K562 (cell line): ENCODE data around the gene DRAXIN. TPM values are rescaled to one million over a fixed set of nuclear protein-coding genes. Genes with fewer than 3 reads are reported as not detected.
A peak's percentile ranks its signal among the peaks of the same experiment; 100 is the strongest.

ENCODE experiments used
- ARHGAP35 ChIP-seq: fragments of 450-650 bp; IDR thresholded peaks from 2 replicates; pipeline ENCODE4 v1.6.1; 2018; ENCODE audit not compliant: partially characterized antibody
- ARID4B ChIP-seq: sonication (generic); formaldehyde crosslinking; IDR thresholded peaks from 2 replicates; pipeline ENCODE4 v1.8.0; 2022; ENCODE audit warnings: mild to moderate bottlenecking, missing genetic modification reagents
- BRF1 ChIP-seq: IDR thresholded peaks from 3 replicates; pipeline ENCODE4 v1.6.1; 2011; ENCODE audit warnings: borderline replicate concordance, mild to moderate bottlenecking; ENCODE audit not compliant: insufficient read length; ENCODE audit errors: extremely low read depth
- CBFA2T2 ChIP-seq: fragments of 450-650 bp; conservative IDR thresholded peaks from 2 replicates; pipeline ENCODE4 v1.6.1; 2017; ENCODE audit warnings: mild to moderate bottlenecking
- CSDE1 ChIP-seq, 2 experiments: fragments of 450-650 bp; IDR thresholded peaks; 2 replicates each; pipeline ENCODE4 v1.6.1; 2016; ENCODE audit warnings: mild to moderate bottlenecking in 1 of 2
- JUND ChIP-seq, 2 experiments: IDR thresholded peaks; 2 replicates in 1 of 2; 3 replicates in 1 of 2; pipeline ENCODE4 v1.6.1; 2011; ENCODE audit warnings: borderline replicate concordance in 2 of 2, low read depth in 2 of 2, low read length in 2 of 2, improper control_type of control experiment in 1 of 2, missing biosample characterization in 1 of 2, missing genetic modification characterization in 1 of 2, missing genetic modification reagents in 1 of 2
- MAFF ChIP-seq: IDR thresholded peaks from 2 replicates; pipeline ENCODE4 v1.6.1; 2012; ENCODE audit warnings: low read length, improper control_type of control experiment
- MYNN ChIP-seq, 2 experiments: sonication (generic); formaldehyde crosslinking in 1 of 2; IDR thresholded peaks; 2 replicates each; pipeline versions ENCODE4 v1.5.0 to v1.6.1; 2016 to 2020; ENCODE audit warnings: antibody characterized with exemption in 1 of 2, missing genetic modification reagents in 1 of 2
- NCOA6 ChIP-seq: fragments of 450-650 bp; IDR thresholded peaks from 2 replicates; pipeline ENCODE4 v1.6.1; 2017; ENCODE audit warnings: mild to moderate bottlenecking
- POLR2B ChIP-seq: fragments of 450-650 bp; IDR thresholded peaks from 2 replicates; pipeline ENCODE4 v1.6.1; 2018; ENCODE audit warnings: low read depth; ENCODE audit not compliant: partially characterized antibody
- RB1 ChIP-seq: fragments of 450-650 bp; IDR thresholded peaks from 2 replicates; pipeline ENCODE4 v1.6.1; 2017; ENCODE audit warnings: low read depth, mild to moderate bottlenecking
- SLC30A9 ChIP-seq: fragments of 250-450 bp; sonication (Bioruptor Pico); IDR thresholded peaks from 2 replicates; pipeline ENCODE4 v1.8.0; 2022; ENCODE audit warnings: mild to moderate bottlenecking, moderate library complexity
- TCF7 ChIP-seq: sonication (generic); IDR thresholded peaks from 2 replicates; pipeline ENCODE4 v1.6.1; 2016; ENCODE audit warnings: antibody characterized with exemption, borderline replicate concordance
- ZKSCAN3 ChIP-seq: fragments of 250-450 bp; sonication (Bioruptor Pico); IDR thresholded peaks from 2 replicates; pipeline ENCODE4 v1.4.0; 2020
- ZNF584 ChIP-seq: fragments of 200-800 bp; sonication (Bioruptor generic); IDR thresholded peaks from 2 replicates; pipeline ENCODE4 v1.6.1; 2016; ENCODE audit warnings: low read depth, mild to moderate bottlenecking, missing genetic modification characterization, missing compliant biosample characterization
- ZNF76 ChIP-seq: fragments of 250-450 bp; sonication (Bioruptor Pico); IDR thresholded peaks from 2 replicates; pipeline ENCODE4 v1.4.0; 2020; ENCODE audit warnings: mild to moderate bottlenecking, moderate library complexity, borderline replicate concordance
- polyA plus RNA-seq, 8 experiments: library from polyadenylated mRNA; depleted of rRNA in 4 of 8; stranded (reverse) in 5 of 8; unstranded in 3 of 8; fragments of >200 nt; fragmentation: Nextera tagmentation in 2 of 8; fragmentation: Illumina TruSeq in 1 of 8; extraction: Ambion mirVana in 2 of 8; extraction: Trizol in 1 of 8; gene quantifications; 2 replicates each; pipeline versions ENCODE4 v1.2.1 to v1.2.3, GENCODE V29; 2011 to 2014; ENCODE audit warnings: inconsistent platforms in 1 of 8, missing spikeins in 1 of 8
- total RNA-seq, 7 experiments: library from RNA; depleted of rRNA in 6 of 7; stranded (reverse); fragments of >200 nt in 6 of 7; fragmentation: Illumina TruSeq in 2 of 7; extraction: Trizol in 2 of 7; gene quantifications; 2 replicates each; pipeline versions ENCODE4 v1.2.1 to v1.2.3, GENCODE V29; 2011 to 2021; ENCODE audit warnings: low replicate concordance in 1 of 7

DRAXIN gene
- total and polyA plus RNA-seq, 9 of the 15 experiments (the other 6 are each of a cell fraction or from before 2014, with no cell fraction given), result 0.01 to 0.04 (median 0.01) TPM; not detected in 6

- TF ChIP-seq ARID4B (CRISPR knock-in tag) (peak; percentile 67), MAFF (no peak), NCOA6 (no peak), TCF7 (no peak), JUND (IDR thresholded peaks at IDR 0.05; ENCODE audit: borderline replicate concordance, low read depth, low read length) (peak; percentile 57; the same call in 1 of the 2 replicates), JUND (tag; IDR thresholded peaks at IDR 0.05; ENCODE audit: borderline replicate concordance, low read depth, low read length) (peak; percentile 38; the same call in 1 of the 3 replicates), SLC30A9 (CRISPR knock-in tag) (no peak), CBFA2T2 (0 out of 2 replicates have a peak, but pooled peaks have one; percentile 39), ZKSCAN3 (no peak), RB1 (peak; percentile 99), POLR2B (no peak), ARHGAP35 (no peak), CSDE1 (IDR thresholded peaks at IDR 0.05) (no peak; a peak in 1 of 4 replicates), ZNF76 (CRISPR knock-in tag) (no peak), MYNN (IDR thresholded peaks at IDR 0.05) (0 out of 2 replicates have a peak, but pooled peaks have one; percentile 44), MYNN (CRISPR knock-in tag; IDR thresholded peaks at IDR 0.05) (no peak), ZNF584 (CRISPR knock-in tag) (no peak), BRF1 (no peak)
Measured at GRCh38 chr1:11681071-11681771, 10.3 kb upstream of the DRAXIN start, which contains the start of gene MAD2L2 (continued).
